Left lung (tissue), 10 donors: ENCODE data around the gene TIGAR. TPM values are rescaled to one million over a fixed set of nuclear protein-coding genes. Genes with fewer than 3 reads are reported as not detected.

Experiments used
- ATAC-seq: fragments of 200-7000 bp; cut with Tn5 transposase; one replicate; pipeline ENCODE4 v1.9.1; 2020; ENCODE audit warnings: moderate library complexity
- DNase-seq, 4 donors: peaks; one replicate each; pipeline ENCODE4 v3.0.0-alpha.2; 2013 to 2020
- H3K27ac ChIP-seq, 2 donors: fragments of 200-600 bp; sonication (generic) in 1 of 2; one replicate each; pipeline versions ENCODE4 v1.5.0 to v1.8.0; 2020 to 2021
- H3K27me3 ChIP-seq, 2 donors: fragments of 200-600 bp; sonication (generic) in 1 of 2; one replicate each; pipeline versions ENCODE4 v1.5.0 to v1.8.0; 2020 to 2021
- H3K36me3 ChIP-seq, 2 donors: fragments of 200-600 bp; sonication (generic) in 1 of 2; one replicate each; pipeline versions ENCODE4 v1.5.0 to v1.8.0; 2020 to 2021
- H3K4me1 ChIP-seq, 2 donors: fragments of 200-600 bp; one replicate each; pipeline ENCODE4 v1.8.0; 2021
- H3K4me3 ChIP-seq, 2 donors: fragments of 200-600 bp; sonication (generic) in 1 of 2; one replicate each; pipeline versions ENCODE4 v1.5.0 to v1.8.0; 2020 to 2021; ENCODE audit warnings: mild to moderate bottlenecking in 1 of 2
- H3K9me3 ChIP-seq, 2 donors: fragments of 200-600 bp; sonication (generic) in 1 of 2; one replicate each; pipeline versions ENCODE4 v1.5.0 to v1.8.0; 2020 to 2021
- intact Hi-C, 2 donors: fragments of 100-400 bp; cut with DNase I; formaldehyde crosslinking; loops; one replicate each; pipeline versions ENCODE4 v1.11.2 to v1.14.2; 2022
- polyA plus RNA-seq, 6 donors: library from polyadenylated mRNA; unstranded; fragments of 120-200 nt; gene quantifications; one replicate each; pipeline ENCODE4 v1.2.1, GENCODE V29; 2013; ENCODE audit not compliant: insufficient read length in 6 of 6
- total RNA-seq, 2 donors: library from RNA; stranded (reverse); fragmentation: NEBNext Ultra II Directional; extraction: Animal tissue kit (Norgen Biotek cat#: 25700); gene quantifications; one replicate each; pipeline ENCODE4 v1.2.1, GENCODE V29; 2021
- TF ChIP-seq, protein P1 (sequence below), 2 donors: fragments of 200-600 bp; sonication (generic) in 1 of 2; IDR thresholded peaks; one replicate each; pipeline versions ENCODE4 v1.5.0 to v1.8.0; 2021; ENCODE audit warnings: antibody characterized with exemption in 2 of 2
- donor health status: DM: no; HTN: yes; CAD: no.
- donor health status: DM: no; HTN: no; CAD: no.

Gene TIGAR
- total and polyA plus RNA-seq, 8 donors, result 2.7 to 21.4 (median 5.0) TPM

DNA sequence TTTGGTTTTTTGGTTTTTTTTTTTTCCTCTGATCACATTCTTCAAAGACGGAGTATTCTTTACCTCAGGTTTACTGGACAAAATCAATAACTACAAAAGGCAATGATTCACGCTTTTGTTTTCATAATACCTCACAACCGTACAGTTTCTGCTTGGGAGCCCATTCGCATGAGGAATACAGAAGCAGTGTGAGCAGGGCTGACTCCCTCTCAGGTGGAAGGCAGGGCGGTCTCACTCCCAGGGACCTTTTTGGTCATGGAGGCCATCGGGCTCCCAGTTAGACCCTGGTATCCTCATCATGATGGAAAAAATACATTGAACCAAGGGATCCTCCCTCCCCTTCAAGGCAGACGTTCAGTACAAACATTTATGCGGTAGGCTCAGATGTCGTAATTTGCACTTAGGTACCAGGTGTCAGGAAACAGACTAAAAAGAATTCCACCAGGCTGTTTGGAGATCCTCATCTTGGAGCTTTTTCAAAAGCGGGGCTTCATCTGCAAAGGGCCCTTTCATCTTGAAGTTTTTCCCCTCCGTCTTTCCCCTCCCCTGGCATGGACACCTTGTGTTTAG is 19.0 kb upstream of the TIGAR start:
- Histone ChIP-seq H3K9me3 (no peaks in the 10 kb centered on the region), H3K27ac (no peak overlapping the region), H3K4me3 (no peak overlapping the region), H3K27me3 (no peaks in the 10 kb centered on the region), H3K4me1 (no peaks in the 10 kb centered on the region), H3K36me3 (peaks cover 0 to 82% of the 10 kb centered on the region in 2 donors)
- intact Hi-C loops, result no loop called here
- no peak for DNase-seq
- ATAC-seq, result no peak
- TF ChIP-seq, protein P1, sequence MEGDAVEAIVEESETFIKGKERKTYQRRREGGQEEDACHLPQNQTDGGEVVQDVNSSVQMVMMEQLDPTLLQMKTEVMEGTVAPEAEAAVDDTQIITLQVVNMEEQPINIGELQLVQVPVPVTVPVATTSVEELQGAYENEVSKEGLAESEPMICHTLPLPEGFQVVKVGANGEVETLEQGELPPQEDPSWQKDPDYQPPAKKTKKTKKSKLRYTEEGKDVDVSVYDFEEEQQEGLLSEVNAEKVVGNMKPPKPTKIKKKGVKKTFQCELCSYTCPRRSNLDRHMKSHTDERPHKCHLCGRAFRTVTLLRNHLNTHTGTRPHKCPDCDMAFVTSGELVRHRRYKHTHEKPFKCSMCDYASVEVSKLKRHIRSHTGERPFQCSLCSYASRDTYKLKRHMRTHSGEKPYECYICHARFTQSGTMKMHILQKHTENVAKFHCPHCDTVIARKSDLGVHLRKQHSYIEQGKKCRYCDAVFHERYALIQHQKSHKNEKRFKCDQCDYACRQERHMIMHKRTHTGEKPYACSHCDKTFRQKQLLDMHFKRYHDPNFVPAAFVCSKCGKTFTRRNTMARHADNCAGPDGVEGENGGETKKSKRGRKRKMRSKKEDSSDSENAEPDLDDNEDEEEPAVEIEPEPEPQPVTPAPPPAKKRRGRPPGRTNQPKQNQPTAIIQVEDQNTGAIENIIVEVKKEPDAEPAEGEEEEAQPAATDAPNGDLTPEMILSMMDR (IDR thresholded peaks at IDR 0.05), result no peak

DNA sequence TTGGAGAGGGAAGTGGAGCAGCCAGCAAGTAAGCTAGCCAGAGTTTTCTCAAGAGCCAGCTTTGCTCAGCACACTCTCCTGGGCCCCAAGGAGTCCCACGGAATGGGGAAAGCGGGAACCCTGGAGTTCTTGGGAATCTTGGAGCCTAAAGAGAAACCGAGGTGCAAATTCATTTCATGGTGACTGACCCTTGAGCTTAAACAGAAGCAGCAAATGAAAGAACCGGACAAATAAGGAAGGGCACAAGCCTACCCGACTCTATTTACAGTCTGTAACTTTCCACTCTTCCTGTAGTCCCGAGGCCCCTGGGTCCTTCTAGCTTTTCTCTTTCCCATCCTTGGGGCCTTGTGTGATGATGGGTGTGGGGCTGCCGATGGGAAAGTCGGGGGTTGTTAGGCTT is 18.1 kb upstream of the TIGAR start:
- H3K4me3 ChIP-seq, result no peak overlapping the region
- no peaks in the 10 kb centered on the region for H3K27me3 ChIP-seq
- TF ChIP-seq, protein P1 (IDR thresholded peaks at IDR 0.05), result no peak
- no peak for ATAC-seq
- peaks cover 0 to 76% of the 10 kb centered on the region in 2 donors for H3K36me3 ChIP-seq
- H3K27ac ChIP-seq, result no peak overlapping the region
- no peaks in the 10 kb centered on the region for H3K4me1 ChIP-seq
- no peak for DNase-seq
- intact Hi-C loops, result no loop called here
- no peaks in the 10 kb centered on the region for H3K9me3 ChIP-seq

DNA sequence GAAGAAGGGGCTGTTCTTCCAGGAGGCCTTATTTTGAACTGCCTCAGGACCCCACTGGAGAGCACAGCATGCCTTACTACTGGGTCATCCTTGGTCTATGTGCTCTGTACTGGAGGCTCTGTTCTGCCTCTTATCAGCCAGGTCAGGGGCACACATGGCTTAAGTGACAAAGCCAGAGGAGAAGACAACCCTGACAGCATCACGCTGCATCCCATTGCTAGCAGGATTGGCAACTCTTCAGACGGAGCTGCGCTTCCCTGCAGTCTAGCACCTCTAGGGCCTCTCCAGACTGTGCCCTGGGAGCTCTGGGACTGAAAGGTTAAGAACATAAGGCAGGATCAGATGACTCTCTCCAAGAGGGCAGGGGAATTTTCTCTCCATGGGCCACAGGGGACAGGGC is 17.3 kb upstream of the TIGAR start:
- intact Hi-C loops, result no loop called here
- Histone ChIP-seq H3K27me3 (no peaks in the 10 kb centered on the region), H3K36me3 (peaks cover 0 to 78% of the 10 kb centered on the region in 2 donors), H3K27ac (no peak overlapping the region), H3K9me3 (no peaks in the 10 kb centered on the region), H3K4me3 (no peak overlapping the region), H3K4me1 (no peaks in the 10 kb centered on the region)
- ATAC-seq (no peak), DNase-seq (no peak)
- TF ChIP-seq, protein P1 (IDR thresholded peaks at IDR 0.05), result no peak

DNA sequence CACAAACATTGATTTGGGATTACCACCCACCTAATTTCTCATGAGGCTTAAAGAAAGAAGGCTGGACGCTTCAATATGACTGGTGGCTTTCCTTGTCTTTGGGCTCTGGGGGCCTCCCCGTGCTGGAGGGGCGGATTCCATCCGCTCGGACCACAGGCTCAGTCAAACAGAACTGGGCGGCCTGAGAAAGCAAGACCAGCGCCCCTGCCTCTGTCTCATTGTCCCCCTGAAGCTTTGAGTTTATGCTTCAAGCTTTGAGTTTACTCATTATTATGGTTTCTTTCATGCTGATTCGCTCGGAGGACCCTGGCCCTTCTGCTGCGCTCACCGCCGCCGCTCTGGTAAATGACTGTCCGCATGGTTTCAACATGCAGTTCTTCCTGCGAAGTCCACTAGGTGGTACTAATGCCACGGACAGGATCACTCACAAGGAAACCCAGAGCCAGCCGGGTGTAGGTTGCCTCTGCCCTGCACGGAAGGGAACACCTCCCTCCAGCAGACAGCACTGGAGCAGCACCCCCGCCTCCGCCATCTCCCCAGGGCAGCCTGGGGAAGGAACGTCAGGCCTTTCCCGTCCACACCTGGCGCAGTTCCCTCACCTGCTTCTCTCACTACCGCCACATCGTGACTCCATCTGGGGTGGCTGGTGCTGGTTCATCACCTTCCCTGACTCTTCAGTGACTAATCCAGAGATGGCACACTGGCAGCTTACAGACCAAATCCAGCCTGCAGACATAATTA is 13.2 kb upstream of the TIGAR start:
- Histone ChIP-seq H3K9me3 (no peaks in the 10 kb centered on the region), H3K4me1 (no peaks in the 10 kb centered on the region), H3K36me3 (peaks cover 0 to 39% of the 10 kb centered on the region in 2 donors), H3K27ac (no peak overlapping the region), H3K4me3 (no peak overlapping the region), H3K27me3 (no peaks in the 10 kb centered on the region)
- ATAC-seq, result peak; percentile 98
- intact Hi-C loops, result no loop called here
- peak in 3 of 4 donors; percentile 46 to 78 (median 72) for DNase-seq
- TF ChIP-seq, protein P1 (IDR thresholded peaks at IDR 0.05), result peak; percentile 48 to 51

DNA sequence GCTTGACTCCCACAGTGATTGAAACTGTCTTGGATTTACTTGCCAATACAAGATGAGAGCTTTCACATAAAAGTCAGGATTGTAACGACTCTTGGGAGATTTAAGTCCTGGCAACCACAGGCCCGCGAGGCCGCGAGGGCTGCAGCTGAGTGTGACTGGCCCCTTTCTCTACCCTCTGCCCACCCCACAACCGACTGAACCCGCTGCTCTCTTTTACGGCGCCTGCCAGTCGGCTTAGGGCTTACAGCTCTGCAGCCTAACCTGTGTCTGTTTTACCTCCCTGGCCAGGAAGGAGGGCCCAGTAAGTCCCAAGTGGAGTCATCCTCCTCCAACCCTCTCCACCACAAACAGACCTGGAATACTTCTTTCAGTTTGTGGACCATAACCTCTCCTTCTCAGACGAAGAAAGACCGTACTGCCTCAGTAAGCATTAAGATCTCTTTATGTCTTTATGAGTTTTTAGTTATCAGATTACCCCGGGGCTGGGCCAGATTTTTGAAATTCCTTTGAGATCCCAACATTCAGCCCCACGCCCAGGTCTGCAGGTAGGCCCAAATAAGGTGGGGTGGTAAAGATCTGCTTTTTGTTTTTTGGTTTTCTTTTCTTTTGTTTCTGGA is 12.6 kb upstream of the TIGAR start:
- Histone ChIP-seq H3K9me3 (no peaks in the 10 kb centered on the region), H3K36me3 (peaks cover 0 to 32% of the 10 kb centered on the region in 2 donors), H3K4me3 (no peak overlapping the region), H3K27me3 (no peaks in the 10 kb centered on the region), H3K4me1 (no peaks in the 10 kb centered on the region), H3K27ac (no peak overlapping the region)
- TF ChIP-seq, protein P1 (IDR thresholded peaks at IDR 0.05), result no peak
- ATAC-seq (peak; percentile 9), DNase-seq (no peak)
- intact Hi-C loops, result no loop called here
